HEK293T (cell line): ENCODE results near the gene ZFP92.
"Not testable (repeated sequence)": the region's sequence is repeated elsewhere in the genome, so short reads cannot be mapped to it uniquely, and the experiment has no call there.

ENCODE experiments used
- CTCF ChIA-PET: fragments of 350-600 bp; formaldehyde crosslinking; extraction: SDS; loops from one replicate; lab custom pipeline; 2021; ENCODE audit warnings: antibody characterized with exemption, inconsistent platforms; lab: Yijun Ruan, JAX
- POLR2A ChIA-PET: fragments of 350-600 bp; formaldehyde crosslinking; extraction: SDS; loops from one replicate; lab custom pipeline; 2020; ENCODE audit warnings: antibody characterized with exemption, inconsistent platforms; lab: Yijun Ruan, JAX
- DNase-seq: peaks from one replicate; pipeline ENCODE4 v3.0.0; 2012; ENCODE audit warnings: mixed read lengths; ENCODE audit errors: extremely low spot score
- ARNT ChIP-seq: fragments of 450-650 bp; IDR thresholded peaks from 2 replicates; pipeline ENCODE4 v1.6.1; 2017; ENCODE audit warnings: mild to moderate bottlenecking
- BHLHE40 ChIP-seq: fragments of 450-650 bp; IDR thresholded peaks from 2 replicates; pipeline ENCODE4 v1.6.1; 2016; ENCODE audit warnings: mild to moderate bottlenecking, moderate library complexity, borderline replicate concordance
- CTBP1 ChIP-seq: fragments of 450-650 bp; IDR thresholded peaks from 2 replicates; pipeline ENCODE4 v1.6.1; 2016; ENCODE audit warnings: borderline replicate concordance
- ELF4 ChIP-seq: fragments of 450-650 bp; IDR thresholded peaks from 2 replicates; pipeline ENCODE4 v1.6.1; 2017; ENCODE audit warnings: antibody characterized with exemption
- FOXA1 ChIP-seq: fragments of 450-650 bp; IDR thresholded peaks from 2 replicates; pipeline ENCODE4 v1.6.1; 2016; ENCODE audit warnings: mild to moderate bottlenecking
- FOXK2 ChIP-seq: fragments of 450-650 bp; IDR thresholded peaks from 2 replicates; pipeline ENCODE4 v1.6.1; 2016; ENCODE audit warnings: mild to moderate bottlenecking
- FOXM1 ChIP-seq: fragments of 450-650 bp; IDR thresholded peaks from 2 replicates; pipeline ENCODE4 v1.6.1; 2017; ENCODE audit warnings: mild to moderate bottlenecking, borderline replicate concordance
- HDGF ChIP-seq: fragments of 450-650 bp; IDR thresholded peaks from 2 replicates; pipeline ENCODE4 v1.6.1; 2017; ENCODE audit warnings: antibody characterized with exemption, borderline replicate concordance
- L3MBTL2 ChIP-seq: fragments of 450-650 bp; conservative IDR thresholded peaks from 2 replicates; pipeline ENCODE4 v1.6.1; 2016; ENCODE audit warnings: mild to moderate bottlenecking
- LEF1 ChIP-seq: fragments of 450-650 bp; IDR thresholded peaks from 2 replicates; pipeline ENCODE4 v1.6.1; 2017; ENCODE audit warnings: mild to moderate bottlenecking, borderline replicate concordance
- NFRKB ChIP-seq: fragments of 450-650 bp; IDR thresholded peaks from 2 replicates; pipeline ENCODE4 v1.6.1; 2016; ENCODE audit warnings: mild to moderate bottlenecking, moderate library complexity
- SP1 ChIP-seq: fragments of 450-650 bp; IDR thresholded peaks from 2 replicates; pipeline ENCODE4 v1.6.1; 2017
- SUZ12 ChIP-seq: fragments of 450-650 bp; IDR thresholded peaks from 2 replicates; pipeline ENCODE4 v1.6.1; 2016; ENCODE audit warnings: mild to moderate bottlenecking
- TARDBP ChIP-seq: fragments of 450-650 bp; IDR thresholded peaks from 2 replicates; pipeline ENCODE4 v1.6.1; 2016
- ZNF384 ChIP-seq: fragments of 450-650 bp; IDR thresholded peaks from 2 replicates; pipeline ENCODE4 v1.6.1; 2016
- TF ChIP-seq, protein P1 (sequence below): fragments of 450-650 bp; IDR thresholded peaks from 2 replicates; pipeline ENCODE4 v1.6.1; 2016

ZFP92 gene

GRCh38 chrX:153400146-153401132, 10.8 kb upstream of the ZFP92 start:
- ChIA-PET CTCF (no interaction called here), POLR2A (no interaction called here)
- DNase-seq: peak; percentile 93
- peak; percentile 37 for TF ChIP-seq L3MBTL2
- TF ChIP-seq TARDBP: no peak

DNA sequence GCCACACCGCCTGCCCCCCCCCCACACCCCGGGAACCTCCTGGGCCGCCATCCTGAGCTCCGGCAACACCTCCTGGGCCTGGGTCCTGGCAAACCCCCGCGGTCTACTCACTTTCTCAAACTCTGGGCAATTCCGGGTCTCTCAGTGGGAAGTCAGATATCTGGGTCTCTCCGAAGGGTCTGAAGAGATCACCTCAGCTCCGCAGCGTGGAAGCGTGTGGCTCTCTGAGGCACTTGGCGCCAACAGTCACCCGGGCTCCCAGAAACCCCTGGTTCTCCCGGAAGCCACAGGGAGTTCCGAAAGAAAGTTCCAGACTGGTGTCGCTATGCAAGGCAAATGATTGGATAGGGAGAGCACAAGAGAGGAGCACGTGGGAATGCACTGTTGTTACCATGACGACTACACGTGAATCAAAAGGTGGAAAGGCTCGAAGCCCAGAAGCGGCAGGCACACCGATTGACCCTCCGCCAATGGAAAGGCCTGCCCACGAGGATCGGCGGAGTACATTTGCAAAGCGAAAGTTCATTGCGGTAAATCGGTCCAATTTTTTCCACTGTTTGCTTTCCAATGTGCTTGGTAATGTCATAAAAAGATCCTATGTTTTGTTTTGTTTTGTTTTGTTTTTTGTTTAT, 10.0 kb upstream of the ZFP92 start, which contains the start of gene PNMA6E:
PNMA6E (minus strand) TSS at position 218 of the 632 bp plus-strand sequence. CDS start 2,501 bp downstream, outside the sequence.
- ChIA-PET CTCF (no interaction called here), POLR2A (no interaction called here)
- no peak for DNase-seq
- TF ChIP-seq L3MBTL2 (peak; percentile 42; the same call in 1 of the 2 replicates), ZNF384 (no peak)

DNA sequence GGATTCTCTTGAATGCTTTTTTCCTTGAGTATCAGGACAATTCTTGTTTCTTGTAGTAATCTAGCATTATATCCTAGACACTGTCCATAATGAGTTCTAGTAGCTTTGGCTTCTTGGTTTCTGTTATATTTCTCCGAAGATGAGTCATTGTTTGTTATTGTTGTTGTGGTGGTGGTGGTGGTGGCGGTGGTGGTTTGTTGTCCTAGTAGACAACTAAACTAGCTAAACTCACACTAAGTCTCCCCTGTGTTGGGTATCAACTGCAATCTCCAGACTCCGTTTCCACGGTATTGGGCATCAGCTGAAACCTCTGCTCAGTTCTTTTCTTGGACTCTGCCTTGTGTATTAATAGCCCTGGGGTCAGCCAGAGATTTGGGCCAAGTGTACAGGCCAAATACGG, 6.9 kb upstream of the ZFP92 start:
- DNase-seq, CTCF ChIA-PET, POLR2A ChIA-PET: not testable (repeated sequence)

DNA sequence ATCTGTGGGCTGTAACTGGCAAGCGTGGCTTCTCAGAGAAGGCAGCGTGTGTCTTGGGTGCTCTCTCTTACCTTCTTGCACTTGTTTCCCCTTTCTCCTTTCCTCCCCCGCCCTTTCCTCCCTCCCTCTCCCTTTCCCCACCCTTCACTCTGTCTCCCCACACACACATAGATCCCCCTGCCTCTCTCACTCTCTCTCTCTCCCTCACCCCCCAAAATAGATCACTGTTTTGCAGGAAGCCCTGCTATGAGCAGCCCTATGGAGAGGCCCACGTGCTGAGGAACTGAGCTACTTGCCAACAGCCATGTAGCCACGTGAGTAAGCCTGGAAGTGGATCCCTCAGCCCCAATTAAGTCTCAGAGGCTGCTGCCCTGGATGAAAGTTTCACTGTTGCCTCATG, 5.8 kb upstream of the ZFP92 start:
- TF ChIP-seq FOXM1 (no peak), ZNF384 (no peak), SP1 (no peak), SUZ12 (no peak), L3MBTL2 (no peak), LEF1 (no peak), NFRKB (no peak), ARNT (no peak), HDGF (no peak), ELF4 (no peak), FOXA1 (no peak), CTBP1 (no peak), BHLHE40 (no peak), TARDBP (no peak), FOXK2 (no peak)
- TF ChIP-seq, protein P1, sequence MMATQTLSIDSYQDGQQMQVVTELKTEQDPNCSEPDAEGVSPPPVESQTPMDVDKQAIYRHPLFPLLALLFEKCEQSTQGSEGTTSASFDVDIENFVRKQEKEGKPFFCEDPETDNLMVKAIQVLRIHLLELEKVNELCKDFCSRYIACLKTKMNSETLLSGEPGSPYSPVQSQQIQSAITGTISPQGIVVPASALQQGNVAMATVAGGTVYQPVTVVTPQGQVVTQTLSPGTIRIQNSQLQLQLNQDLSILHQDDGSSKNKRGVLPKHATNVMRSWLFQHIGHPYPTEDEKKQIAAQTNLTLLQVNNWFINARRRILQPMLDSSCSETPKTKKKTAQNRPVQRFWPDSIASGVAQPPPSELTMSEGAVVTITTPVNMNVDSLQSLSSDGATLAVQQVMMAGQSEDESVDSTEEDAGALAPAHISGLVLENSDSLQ: no peak
- DNase-seq: no peak
- ChIA-PET CTCF (no interaction called here), POLR2A (no interaction called here)

- no peak for TF ChIP-seq LEF1
- TF ChIP-seq ARNT: no peak
- no peak for TF ChIP-seq ELF4
- no peak for TF ChIP-seq FOXK2
- TF ChIP-seq CTBP1: no peak
- TF ChIP-seq TARDBP: no peak
- no peak for TF ChIP-seq SP1
- TF ChIP-seq L3MBTL2: no peak
- ChIA-PET CTCF (interaction anchor here (1.2 kb wide), 1 partner anchor 55 kb away, joined by 3 read pairs; no protein-coding TSS in a partner anchor), POLR2A (interaction anchor here (0.8 kb wide), 1 partner anchor 28 kb away, joined by 3 read pairs; no protein-coding TSS in a partner anchor)
- DNase-seq: no peak
These were observed 5.3 kb upstream of the ZFP92 start for GRCh38 chrX:153406011-153406410.

- TF ChIP-seq NFRKB (no peak), FOXA1 (no peak), FOXM1 (no peak), BHLHE40 (no peak), HDGF (no peak), L3MBTL2 (no peak), TARDBP (no peak), SP1 (no peak), LEF1 (no peak)
- ChIA-PET CTCF (interaction anchor here (1.2 kb wide), 1 partner anchor 54 kb away, joined by 3 read pairs; no protein-coding TSS in a partner anchor), POLR2A (interaction anchor here (0.8 kb wide), 1 partner anchor 27 kb away, joined by 3 read pairs; no protein-coding TSS in a partner anchor)
- no peak for DNase-seq
These were observed 4.4 kb upstream of the ZFP92 start for GRCh38 chrX:153406903-153407302.

- TF ChIP-seq LEF1 (no peak), SP1 (no peak), SUZ12 (no peak), L3MBTL2 (no peak), TARDBP (no peak), NFRKB (no peak), HDGF (no peak), BHLHE40 (no peak), ZNF384 (no peak), FOXK2 (no peak), ELF4 (no peak), ARNT (no peak), FOXM1 (no peak), CTBP1 (no peak), FOXA1 (no peak)
- TF ChIP-seq, protein P1: no peak
- CTCF ChIA-PET: no interaction called here
- POLR2A ChIA-PET: no interaction called here
- DNase-seq: no peak
These were observed 3.5 kb upstream of the ZFP92 start for GRCh38 chrX:153407736-153408135.
